HUDEP-2 (cell line): ENCODE measurements around the gene MYCBP.
A peak's percentile ranks its signal among the peaks of the same experiment; 100 is the strongest.

Experiments used
- DNase-seq, 76 experiments: peaks; one replicate each; lab custom pipeline; 2025; ENCODE audit not compliant: unreplicated experiment in 76 of 76; lab: John Stamatoyannopoulos, UW

The MYCBP gene, protein sequence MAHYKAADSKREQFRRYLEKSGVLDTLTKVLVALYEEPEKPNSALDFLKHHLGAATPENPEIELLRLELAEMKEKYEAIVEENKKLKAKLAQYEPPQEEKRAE

DNA sequence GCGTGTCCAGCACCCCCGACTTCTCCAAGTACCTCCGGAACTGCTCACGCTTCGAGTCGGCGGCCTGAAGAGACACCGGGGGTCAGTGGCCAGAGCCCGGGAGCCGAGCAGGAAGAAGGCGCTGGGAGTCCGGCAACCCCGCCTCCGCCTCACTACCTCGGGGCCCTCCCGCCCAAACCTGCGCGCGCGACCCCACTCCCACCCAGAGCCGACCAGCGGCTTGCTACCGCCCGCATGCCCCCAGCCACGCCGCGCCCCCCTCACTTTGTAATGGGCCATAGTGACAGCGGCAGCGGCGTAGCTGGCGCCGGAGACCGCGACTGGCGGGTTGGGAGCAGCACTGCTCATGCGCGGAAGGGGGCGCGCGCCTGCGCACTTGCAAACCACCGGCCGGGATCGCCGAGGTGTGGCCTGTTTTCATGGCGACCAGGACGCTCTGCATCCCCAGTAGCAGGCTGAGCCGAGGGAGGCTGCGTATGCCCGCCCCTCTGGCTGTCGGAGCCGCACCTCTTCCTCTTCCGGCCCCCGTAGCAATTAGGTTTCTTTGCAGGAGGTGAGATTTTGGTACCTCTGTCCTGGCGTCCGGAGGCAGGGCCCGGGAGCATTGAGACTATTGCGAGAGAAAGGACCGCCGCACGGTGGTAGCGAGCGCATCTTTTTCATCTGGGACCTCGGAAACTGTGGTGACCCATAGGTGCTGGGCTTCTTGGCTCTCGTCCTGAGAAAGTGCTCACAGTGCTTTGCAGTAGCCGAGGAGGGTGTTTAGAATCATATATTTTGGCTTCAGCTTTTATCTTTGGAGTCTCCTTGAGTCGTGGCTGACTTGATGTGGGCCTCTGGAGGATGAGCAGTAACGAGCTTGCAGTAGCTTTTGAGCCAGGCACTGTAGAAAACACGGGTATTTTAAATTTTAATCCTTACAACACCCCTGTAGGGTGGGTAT is at the start of gene MYCBP:
MYCBP (minus strand) TSS at position 322 of the 943 bp plus-strand sequence; CDS start at position 279, 43 bp downstream.
- peak; percentile 54 to 97 (median 93) for DNase-seq

DNA sequence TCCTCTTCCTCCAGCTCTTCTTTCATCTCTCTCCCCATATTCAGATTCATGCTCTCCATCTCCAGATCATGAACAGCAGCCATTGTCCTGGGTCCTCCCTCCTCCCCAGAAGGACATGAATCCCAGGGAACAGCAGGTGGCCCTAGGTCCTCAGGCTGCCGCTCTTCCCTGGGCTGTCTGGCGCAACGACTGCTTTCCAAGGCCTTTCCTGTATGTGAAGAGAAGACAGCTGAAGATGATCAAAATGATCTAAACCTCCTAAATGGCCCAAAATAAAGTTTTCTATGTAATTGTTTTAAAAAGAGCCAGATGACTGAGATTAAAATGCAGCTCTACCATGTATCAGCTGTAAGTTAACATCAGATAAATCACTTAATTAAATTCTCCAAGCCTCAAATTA is 46.0 kb upstream of the MYCBP start:
- DNase-seq = no peak

DNA sequence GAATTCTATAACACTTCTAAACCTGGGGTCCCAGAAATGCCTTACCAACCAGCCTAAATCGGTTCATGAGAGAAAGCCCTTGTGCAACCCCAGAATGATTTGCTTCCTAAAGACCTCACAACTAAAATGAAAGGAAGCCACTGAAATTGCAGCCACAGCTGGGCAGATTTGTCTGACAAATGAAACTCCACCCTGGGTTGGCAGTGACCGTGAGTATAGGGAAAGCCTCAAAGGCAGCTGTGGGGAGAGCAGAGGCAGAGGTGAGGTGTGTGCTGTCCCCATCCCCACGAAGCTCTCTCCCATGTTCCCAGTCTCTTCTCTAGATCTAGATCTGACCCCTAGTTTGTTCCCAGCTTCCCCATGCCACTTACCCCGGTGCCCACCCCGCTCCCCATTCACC is 45.4 kb upstream of the MYCBP start:
- peak in 1 of 76 experiments; percentile 12 for DNase-seq

DNA sequence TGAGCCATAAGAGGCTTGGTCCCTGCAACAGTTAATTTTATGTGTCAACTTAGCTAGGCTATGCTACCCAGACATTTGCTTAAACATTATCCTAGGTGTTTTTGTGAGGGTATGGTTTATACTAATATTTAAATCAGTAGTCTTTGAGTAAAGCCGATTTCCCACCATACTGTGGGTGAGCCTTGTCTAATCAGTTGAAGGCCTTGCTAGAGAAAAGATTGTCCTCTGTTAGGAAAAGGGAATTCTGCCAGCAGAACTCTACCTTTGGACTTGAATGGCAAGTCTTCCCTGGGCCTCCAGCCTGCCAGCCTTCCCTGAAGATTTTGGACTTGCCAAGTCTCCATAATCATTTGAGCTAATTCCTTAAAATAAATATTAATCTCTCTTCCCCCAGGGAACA is 44.6 kb upstream of the MYCBP start:
- DNase-seq = no peak

DNA sequence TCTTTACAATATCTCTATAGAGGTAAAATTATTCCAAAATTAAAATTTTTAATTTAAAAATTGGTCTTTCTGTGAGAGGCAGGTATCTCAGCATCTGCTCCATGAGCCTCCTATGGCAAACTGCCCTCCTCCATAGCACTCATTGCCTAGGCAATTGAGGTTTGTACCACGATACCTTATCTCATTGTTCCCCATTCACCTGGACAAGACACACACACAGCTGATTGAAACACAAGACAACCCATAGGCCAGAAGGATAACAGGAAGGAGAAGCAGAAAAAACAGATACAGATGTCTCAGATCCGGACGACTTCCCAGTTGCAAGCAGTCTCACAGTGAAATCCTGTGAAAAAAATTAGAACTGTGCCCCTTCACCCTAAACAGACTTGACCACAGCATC is 44.2 kb upstream of the MYCBP start:
- no peak for DNase-seq

DNA sequence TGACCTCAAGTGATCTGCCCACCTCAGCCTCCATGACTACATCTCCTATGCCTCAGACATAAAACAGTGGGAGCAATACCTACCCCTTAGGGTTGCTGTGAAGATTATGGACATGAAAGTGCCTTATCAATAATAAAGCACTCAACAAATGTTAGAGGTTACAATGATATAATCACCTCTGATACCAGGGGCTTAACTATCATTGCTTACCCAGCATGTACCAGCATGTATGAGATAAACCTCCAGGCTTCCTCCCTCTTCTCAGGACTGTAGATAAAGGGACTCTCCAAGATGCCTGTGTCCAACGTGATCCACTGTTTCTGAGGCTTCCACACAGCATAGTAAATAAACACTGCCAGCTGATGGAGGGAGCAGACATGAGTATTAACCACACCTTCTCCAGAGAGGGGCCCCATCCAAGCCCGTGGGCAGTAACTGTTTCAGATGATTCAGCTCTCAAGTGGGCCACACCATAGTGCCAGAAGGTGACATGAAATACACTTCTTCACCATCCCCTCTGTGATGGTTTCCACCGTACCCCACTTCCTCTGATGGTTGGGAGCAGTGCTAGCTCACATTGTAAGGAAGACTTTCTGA is 42.3 kb upstream of the MYCBP start:
- DNase-seq = peak in 74 of 76 experiments; percentile 39 to 96 (median 82)

DNA sequence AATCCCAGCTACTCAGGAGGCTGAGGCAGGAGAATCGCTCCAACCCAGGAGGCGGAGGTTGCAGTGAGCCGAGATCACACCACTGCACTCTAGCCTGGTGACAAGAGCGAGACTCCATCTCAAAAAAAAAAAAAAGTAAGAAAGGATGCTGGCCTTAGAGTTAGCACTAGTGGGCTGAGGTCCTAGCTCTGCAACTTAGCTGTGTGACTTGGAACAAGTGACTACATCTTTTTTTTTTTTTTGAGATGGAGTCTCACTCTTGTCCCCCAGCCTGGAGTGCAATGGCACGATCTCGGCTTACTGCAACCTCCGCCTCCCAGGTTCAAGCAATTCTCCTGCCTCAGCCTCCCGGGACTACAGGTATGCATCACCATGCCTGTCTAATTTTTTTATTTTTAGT is 41.8 kb upstream of the MYCBP start:
- peak in 3 of 76 experiments; percentile 20 to 38 (median 26) for DNase-seq

DNA sequence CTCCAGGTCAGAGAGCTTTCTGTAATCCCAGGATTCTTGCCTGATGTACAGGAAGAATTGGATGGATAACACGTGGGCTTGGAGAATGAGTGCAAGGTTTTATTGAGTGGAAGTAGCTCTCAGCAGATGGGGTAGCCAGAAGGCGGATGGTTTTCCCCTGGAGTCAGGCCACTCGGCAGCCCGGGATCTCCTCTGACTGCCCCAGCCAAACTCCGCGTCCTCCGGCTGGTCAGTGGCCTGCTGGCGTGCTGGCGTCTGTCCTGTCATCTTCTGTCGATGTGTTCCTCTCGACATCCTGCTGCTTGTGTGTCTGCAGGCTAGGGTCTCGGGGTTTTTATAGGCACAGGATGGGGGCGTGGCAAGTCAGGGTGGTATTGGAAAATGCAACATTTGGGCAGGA is 35.7 kb upstream of the MYCBP start:
- DNase-seq = no peak

DNA sequence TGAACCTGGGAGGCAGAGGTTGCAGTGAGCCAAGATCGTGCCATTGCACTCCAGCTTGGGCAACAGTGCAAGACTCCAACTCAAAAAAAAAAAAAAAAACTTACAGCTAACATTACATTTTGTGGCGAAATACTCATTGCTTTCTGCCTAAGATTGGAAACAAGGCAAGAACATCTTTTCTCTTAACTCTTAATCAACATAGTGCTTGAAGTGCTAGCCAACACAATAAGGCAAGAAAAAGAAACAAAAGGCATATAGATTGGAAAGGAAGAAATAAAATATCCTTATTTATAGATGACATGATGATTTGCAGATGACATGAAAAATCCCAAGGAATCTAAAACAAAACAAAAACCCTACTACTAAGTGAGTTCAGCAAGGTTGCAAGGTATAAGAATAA is 32.8 kb upstream of the MYCBP start:
- no peak for DNase-seq

DNA sequence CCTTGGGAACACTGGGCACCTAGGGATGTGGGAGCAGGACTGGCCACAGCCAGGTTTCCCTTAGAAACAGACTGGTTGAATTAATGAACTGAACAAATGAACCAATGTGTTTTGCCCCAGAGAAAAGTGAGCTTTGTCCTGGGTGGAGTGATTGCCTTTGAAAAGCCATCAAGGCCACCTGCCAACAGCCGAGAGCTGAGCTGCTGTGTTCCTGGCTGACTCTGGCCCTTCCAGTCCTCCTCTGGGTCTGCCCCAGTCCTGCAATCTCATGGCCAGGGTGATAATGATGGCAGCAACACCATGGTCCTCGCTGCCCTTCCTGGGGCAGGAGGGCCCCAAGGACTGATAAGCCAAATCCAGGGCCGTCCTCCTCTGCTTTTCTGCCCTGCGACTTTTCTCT is 26.4 kb upstream of the MYCBP start:
- no peak for DNase-seq

DNA sequence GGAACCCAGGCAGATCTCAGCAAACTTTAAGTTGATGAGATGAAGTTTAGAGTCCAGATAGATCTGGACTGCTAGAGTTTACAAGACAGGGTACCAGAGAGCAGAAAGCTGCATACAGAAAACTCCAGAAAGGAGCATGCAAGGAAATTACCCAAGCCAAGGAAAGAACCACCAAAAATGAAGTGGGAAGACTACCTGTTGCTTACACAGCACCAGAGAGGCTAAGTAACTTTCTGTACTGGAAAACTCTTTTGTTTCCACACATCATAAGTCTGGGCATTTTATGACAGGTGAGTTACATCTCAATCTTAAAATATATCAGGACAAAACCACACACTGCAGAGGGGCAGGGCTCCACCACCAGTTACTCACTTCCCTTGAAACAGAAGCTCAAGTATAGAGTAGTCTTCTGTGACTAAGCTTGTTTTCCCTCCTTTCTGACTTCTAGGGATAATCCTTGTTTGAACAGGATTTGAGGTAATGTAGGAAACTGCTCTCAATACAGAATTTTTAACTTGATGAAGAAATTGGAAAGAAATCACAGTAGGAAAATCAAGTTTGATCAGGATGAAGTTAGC is 25.6 kb upstream of the MYCBP start:
- DNase-seq = no peak

DNA sequence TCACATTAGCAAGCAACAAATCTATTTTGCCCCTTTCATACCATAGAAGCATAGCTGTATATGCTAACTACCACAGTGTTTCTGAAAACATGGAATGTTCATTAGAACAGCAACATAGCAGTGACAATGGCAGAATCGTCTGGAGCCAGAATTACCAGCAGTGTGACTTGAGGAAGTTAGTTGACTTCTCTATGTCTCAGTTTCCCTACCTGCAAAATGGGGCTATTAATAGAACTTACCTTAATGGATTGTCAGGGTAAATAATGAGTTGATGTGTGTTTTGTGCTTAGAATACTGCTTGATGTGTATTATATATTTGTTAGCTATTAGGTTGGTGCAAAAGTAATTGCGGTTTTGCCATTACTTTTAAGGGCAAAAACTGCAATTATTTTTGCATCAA is 23.0 kb upstream of the MYCBP start:
- DNase-seq = no peak

DNA sequence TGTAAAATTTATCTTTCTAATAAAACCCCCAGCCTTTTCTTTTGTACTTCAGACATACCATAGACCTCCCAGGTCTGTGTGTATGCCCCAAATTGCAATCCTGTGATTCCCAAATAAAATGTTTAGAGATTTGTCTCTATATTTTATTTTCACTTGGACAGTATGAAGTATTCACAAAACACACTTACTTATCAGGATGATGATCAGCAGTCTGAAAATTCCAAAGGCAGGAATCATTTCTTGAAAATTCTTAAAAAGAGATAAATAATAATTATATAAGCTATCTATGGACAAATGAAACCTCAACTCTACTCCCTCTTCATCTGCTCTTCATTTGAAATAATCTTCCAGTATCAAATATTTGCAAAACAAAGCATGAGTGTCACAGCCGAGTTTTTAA is 19.8 kb upstream of the MYCBP start:
- DNase-seq = no peak

DNA sequence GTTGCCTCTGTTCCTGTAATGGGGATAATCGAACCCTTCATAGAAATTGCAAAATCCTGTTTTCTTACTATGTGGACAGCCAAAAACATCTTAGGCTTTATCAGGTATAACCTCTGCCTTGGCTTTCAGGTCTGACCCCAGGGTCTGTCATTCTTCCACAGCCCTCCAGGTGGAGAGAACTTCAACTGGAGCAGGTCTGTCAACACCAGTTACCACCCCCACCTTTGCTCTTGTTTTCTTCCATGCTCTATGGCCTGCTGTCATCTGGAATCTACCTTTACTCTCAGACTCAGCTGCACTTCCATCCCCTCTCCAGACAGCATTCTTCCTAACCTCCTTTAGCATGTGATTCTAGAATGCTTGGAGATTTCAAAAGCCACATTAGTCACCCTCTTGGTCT is 18.6 kb upstream of the MYCBP start:
- DNase-seq = peak in 1 of 76 experiments; percentile 4

DNA sequence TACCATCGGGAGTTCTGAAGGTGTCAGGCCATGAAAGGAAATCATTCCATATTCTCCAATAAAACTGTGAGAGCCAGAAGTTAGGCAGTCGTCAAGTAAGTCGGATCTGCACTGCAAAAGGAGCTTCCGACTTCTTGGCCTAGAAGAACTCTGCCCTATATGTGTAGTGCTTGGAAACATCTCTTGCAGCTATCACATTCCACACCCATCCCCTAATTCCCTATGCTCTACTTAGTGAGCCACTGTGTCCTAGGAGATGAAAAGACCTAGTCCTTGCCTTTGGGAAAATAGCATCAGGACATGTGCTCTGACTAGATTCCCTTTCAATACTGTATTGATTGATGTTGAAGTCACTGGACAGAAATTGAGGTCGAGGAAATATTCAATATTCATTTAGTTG is 16.4 kb upstream of the MYCBP start:
- no peak for DNase-seq

DNA sequence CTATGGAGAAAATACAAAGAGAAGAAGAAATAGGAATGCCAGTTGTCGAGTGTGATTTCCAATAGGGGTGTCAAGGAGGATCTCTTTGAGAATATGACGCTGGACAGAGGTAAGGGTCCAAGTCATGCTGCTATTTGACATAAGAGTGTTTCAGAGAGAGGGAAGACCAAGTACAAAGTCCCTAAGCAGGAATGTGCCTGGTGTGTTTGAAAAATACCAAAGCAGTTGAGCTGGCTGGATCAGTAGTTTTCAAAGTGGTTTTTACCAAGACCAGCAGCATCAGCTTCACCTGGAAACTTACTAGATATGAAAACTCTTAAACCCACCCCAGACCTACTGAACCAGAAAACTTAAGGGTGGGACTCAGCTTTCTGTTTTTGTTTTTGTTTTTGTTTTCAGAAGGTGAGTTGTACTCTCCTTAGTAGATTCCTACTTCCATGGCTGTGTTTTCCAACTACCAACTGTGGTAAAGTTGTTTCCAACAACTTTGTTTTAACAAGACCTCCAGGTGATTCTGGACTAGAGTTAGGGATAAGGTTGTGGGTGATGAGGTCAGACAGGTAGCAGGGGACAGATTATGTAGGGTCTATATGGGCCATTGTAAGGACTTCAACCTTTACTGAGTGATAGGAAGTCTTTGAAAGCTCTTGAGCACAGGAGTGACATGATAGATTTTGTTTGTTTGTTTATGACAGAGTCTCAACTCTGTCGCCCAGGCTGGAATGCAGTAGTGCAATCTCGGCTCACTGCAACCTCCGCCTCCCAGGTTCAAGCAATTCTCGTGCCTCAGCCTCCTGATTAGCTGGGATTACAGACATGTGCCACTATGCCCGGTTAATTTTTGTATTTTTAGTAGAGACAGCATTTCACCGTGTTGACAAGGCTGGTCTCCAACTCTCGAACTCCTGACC is 15.5 kb upstream of the MYCBP start:
- DNase-seq = no peak

DNA sequence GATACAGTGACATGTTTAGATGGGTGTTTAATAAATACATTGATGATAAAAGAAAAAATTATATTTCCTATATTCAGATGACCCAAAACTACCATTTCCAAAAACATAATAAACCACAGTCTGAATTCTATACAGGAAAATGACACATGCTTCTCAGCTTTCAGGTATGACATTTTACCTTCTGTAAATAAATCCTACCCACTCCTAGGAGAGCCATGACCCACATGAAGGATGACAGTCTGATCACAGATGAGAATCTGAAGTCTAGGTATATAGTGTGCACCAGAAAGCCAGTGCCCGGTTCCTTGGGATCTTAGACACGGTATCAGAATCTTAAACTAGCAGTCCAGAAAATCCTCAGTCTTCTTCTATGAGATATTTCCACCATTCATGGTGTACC is 11.9 kb upstream of the MYCBP start:
- no peak for DNase-seq

DNA sequence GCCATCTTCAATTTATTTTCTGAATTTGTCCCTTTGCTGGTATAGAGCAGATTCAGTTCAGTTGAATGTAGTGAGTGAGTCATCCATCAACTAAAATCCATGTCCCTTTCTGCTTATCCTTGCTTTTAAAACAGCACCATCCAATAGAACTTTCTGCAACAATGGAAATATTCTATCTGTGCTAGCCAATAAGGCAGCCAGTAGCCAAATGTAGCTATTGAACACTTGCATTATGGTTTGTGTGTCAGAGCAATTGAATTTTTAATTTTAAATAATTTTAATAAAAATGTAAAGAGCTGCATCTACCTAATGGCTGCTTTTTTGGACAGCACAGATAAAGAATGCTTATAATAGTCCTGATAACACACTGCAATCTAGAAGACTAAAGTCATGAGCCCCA is 8.3 kb upstream of the MYCBP start, which contains the start of gene GJA9:
GJA9 (minus strand) TSS at position 101 of the 400 bp plus-strand sequence. CDS start 5,489 bp downstream, outside the sequence.
- DNase-seq = no peak

DNA sequence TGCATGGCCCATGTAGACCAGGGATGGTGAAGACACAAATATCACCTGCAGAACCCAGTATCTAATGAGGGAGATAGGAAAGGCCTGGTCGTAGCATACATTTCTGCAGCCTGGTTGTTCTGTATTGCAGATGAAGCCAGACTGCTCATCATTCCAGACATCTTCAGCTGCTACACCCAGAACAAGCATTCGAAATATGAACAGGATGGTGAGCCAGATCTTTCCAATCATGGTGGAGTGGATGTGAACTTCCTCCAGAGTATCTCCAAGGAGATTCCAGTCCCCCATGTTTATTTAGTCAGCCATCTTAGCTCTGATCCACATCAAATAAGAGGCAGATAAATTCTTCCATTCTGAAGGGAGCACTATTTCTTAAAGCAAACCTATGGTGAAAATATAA is 2.7 kb upstream of the MYCBP start:
- DNase-seq = no peak

DNA sequence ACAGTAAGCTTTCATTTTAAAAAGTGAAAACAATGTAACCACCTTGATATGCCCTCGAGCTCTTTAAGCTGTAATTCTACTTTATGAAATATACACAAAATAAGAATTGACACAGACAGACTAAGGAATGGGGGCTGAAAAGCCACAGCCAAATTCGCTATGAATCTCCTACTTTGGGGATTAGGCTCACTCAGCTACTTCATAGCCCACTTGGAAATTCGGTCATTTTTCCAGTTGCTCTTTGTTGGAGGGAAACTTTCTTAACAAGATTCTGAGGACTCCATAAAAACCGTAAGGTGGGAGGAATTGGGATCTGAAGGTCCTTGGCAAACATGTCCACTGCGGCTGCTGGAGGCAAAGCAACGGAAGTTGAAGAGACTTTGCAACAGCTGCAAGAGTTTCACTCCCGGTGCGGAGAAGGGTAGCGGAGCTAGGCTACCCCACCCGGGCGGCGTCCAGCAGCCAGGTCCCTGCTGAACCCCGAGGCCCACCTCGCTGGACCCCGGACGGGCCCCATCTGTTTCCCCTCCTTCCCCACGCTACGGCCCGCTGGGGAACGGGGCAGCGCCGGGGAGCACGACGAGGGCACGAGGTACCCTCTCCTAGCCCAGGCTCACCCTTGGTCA is 634 bp downstream of the MYCBP start:
- peak in 6 of 76 experiments; percentile 3 to 51 (median 10) for DNase-seq
